Stimulated activated CD4-positive, alpha-beta T cell treated with anti-CD3 and anti-CD28 coated beads, Interleukin-4, amount 100 ng/mL, for 1 hour (primary cell): ENCODE measurements around the gene GPR55.

Source experiments
- DNase-seq: peaks from one replicate; pipeline ENCODE4 v3.0.0-alpha.2; 2020

Gene GPR55

DNA sequence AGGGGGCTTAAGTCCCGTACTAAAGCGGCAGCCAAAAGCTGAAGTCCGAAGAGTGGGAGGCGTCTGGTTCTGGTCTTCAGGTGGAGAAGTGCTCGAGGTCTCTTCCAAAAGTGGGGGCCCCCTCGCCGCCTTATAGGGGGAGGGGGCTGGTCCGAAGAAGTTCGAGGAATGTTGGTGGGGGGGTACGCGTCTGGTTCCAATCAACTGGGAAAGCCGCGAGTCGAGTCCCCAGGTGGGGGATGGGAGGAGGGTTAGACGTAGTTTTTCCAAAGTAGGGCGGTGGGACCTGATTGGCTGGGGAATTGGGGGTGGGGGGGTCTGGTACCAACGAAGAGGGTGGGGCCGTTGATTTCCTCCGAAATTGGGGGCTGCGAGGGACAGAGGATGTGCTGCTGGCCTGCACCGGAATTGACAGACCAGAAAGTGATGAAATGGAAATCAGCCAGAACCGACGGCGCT lies 59.7 kb downstream of the GPR55 start:
- no peak for DNase-seq

DNA sequence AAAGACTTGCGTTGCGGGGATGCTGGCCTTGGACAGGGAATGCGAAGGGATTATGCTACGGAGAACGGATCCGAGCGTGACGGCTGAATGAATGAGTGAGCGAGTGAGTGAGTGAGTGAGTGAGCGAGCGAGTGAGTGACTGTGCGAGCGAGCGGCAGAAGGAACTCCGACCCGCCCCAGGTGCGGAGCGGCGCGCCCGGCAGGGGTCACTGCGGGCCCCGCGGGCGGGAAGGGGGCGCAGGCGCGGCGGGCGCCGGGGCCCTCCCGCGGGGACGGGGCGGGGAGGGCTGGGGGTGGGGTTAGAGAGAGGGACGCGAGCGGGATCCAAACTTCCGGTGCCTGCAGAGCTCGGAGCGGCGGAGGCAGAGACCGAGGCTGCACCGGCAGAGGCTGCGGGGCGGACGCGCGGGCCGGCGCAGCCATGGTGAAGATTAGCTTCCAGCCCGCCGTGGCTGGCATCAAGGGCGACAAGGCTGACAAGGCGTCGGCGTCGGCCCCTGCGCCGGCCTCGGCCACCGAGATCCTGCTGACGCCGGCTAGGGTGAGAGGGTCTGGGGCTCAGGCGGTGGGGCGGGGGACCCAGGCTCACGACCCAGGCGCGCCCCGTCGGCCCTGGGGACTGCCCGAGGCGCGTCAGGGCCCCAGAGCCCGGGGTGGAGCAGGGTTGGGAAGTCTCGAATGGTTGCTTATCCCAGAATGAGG lies 60.3 kb downstream of the GPR55 start, which contains the start of gene ITM2C:
Gene ITM2C, plus strand, starts transcription at position 338 of the 702 bp plus-strand sequence. Its CDS starts 84 bp downstream, at position 422.
- peak; percentile 78 for DNase-seq

DNA sequence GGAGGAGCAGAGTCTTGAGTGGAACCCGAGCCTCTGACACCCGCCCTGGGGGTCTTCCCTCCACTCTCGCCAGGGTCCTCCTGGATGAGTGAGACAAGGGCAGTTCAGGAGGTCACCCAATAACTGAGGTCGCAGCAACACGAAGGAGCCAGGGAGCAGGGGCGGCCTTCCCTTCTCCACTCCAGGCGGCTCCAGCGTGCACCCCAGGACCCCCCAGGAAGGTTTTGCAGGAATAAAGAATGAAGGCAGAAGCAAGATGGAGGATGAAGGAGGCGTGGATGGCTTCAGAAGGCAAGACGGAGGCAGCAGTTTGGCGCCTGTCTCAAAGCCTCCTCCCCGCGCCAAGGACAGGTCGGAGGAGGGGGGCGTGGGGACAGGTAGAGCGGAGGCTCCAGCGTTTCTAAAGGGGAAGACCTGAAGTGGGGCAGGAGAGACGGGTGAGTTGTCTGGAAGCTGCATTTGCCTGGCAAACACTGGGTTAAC lies 60.9 kb downstream of the GPR55 start:
- no peak for DNase-seq

- DNase-seq: no peak
Observed at GRCh38 chr2:230863442-230864121, 61.5 kb downstream of the GPR55 start.

DNA sequence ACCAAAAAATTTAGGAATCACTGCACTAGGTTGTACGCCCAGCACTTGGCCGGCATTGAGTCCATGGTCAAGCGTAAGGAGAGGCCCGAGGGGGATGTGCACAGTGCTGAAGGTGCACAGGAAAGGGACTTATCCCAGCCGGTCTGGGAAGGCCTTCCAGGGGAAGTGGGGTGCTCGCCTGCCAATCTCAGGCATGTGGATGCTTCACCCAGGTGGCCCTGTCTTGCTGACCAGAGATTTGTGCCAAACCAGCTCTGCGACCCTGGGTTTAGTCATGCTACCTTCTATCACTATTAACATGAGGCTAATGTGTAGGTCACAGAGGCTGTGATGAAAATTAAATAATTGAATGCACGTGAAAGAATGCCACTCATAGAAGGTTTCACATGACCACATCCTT lies 62.0 kb downstream of the GPR55 start:
- no peak for DNase-seq

DNA sequence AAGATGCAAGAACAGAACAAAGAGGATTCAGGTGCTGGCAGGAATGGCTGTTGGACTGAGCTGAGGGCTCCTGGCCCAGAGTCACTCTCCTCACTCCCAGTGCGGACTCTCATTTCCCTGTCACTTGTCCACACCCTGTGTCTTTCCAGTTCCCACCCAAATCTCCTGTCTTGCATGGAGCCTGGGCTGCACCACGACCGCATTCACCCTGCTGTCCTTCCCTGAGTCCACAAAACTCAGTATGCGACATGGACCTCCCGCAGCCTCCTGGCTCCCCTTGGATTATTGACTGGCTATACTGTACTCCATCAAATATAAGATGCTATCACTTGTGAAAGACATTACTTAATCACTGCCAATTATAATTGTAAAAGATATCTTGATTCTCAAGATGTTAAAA lies 62.8 kb downstream of the GPR55 start:
- no peak for DNase-seq

DNA sequence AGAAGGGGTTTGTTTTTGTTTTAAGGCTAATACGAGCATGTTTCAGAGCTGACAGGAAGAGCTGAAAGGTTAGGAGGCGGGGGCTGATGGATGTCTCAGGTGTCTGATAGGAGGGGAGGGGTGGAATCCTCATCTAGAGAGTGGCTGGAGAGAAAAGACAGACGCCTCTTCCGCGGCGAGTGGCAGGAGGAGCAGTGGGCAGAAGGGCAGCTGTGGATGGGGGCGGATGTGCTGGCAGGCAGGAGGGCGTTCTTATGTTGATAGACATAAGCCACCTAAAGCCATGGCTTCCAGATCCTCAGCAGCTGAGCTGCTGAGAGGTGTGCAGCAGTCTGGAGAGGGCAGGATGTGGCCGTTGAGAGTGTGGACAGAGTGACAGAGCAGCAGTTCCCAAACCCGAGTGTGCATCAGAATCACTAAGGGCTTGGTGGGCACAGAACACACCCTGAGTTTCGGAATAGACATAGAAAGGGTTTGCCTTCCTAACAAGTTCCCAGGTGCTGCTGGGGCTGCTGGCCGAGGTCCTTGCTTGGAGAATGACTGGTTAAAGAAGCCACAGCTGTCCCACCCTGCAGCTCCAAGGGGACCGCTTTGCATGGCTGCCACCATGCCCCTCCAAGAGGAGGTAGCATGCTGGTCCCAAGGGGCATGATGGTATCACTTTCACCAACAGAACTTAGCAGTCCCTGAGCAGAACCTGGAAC lies 63.3 kb downstream of the GPR55 start:
- DNase-seq: no peak
